Suppressor macrophage (primary cell): Measurements from ENCODE around the gene C1QA.
A peak's percentile ranks its signal among the peaks of the same experiment; 100 is the strongest.

Experiments used
- DNase-seq, 4 experiments: peaks; one replicate each; pipeline ENCODE4 v3.0.0-alpha.2; 2020 to 2022
- total RNA-seq, 17 experiments: gene quantifications; one replicate each; lab custom pipeline; 2026; ENCODE audit warnings: mixed read lengths in 6 of 17, inconsistent platforms in 3 of 17; lab: John Stamatoyannopoulos, UW

Gene C1QA, protein sequence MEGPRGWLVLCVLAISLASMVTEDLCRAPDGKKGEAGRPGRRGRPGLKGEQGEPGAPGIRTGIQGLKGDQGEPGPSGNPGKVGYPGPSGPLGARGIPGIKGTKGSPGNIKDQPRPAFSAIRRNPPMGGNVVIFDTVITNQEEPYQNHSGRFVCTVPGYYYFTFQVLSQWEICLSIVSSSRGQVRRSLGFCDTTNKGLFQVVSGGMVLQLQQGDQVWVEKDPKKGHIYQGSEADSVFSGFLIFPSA
- total RNA-seq, result 67.7 to 201 (median 141) reads per million in 17 experiments

DNA sequence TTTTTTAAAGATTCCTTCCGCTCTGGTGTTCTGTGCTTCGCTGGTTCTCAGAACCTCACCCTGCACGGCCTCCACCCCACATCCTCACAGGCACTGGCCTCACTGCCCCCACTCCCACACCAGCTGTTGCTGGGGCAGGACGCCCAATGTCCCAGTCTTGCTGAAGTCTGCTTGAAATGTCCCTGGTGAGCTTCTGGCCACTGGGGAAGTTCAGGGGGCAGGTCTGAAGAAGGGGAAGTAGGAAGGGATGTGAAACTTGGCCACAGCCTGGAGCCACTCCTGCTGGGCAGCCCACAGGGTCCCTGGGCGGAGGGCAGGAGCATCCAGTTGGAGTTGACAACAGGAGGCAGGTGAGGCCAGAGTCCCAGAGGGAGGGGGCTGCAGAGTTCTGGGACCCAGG is at the start of gene C1QA:
Gene C1QA (plus strand): TSS at position 276 of the 400 bp plus-strand sequence. CDS start 989 bp downstream, outside the sequence.
- DNase-seq, result peak; percentile 90 to 96 (median 96)

DNA sequence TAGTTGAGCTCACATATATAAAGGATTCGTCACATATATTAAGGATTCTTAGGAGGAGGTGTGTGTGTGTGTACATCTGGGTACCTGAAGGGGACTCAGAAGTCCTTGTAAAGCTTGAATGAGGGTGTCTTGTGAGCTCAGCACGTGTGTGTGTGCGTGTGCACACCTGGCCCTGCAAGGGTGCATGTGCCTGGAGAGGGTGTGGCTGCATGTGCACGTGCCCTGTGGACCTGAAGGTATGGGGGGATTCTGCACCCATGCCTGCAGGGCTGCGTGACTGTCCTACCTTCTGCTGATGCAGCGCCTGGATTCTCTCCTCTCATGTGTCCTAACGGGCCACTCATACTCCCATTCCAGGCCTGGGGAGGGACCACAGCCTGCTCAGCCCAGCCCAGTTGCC is 49.2 kb upstream of the C1QA start:
- no peak for DNase-seq

DNA sequence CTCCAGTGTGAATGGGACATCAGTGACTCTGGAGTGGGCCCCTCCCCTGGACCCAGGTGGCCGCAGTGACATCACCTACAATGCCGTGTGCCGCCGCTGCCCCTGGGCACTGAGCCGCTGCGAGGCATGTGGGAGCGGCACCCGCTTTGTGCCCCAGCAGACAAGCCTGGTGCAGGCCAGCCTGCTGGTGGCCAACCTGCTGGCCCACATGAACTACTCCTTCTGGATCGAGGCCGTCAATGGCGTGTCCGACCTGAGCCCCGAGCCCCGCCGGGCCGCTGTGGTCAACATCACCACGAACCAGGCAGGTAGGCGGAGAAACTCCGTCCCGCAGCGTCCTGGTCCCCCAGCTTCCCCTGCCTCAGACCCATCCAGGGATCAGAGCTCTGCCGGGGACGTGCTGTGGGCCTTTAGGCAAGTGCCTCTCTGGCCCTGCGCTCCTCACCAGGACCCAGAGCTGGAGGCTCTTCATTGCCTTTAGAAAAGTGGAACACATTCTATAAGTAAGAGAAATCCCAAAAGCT is 47.5 kb upstream of the C1QA start:
- DNase-seq, result no peak

DNA sequence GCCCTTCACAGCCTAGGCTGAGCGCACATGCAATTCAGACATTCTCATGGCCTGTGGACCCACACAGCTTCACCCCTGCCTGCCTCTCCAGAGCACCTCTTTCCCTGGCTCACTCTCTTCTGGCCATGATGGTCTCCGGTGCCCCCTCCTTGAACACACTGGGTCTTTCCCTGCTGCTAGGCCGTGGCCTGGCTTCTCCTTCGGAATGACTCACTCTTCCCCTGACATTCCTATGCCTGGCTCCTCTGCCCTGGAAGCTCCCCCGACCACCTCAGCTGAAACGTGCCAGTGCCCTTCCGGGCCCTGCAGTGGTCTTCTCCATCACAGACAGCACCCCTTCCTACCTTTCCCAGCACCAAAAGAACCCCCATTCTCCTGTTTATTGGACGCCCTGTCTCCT is 44.9 kb upstream of the C1QA start:
- no peak for DNase-seq

DNA sequence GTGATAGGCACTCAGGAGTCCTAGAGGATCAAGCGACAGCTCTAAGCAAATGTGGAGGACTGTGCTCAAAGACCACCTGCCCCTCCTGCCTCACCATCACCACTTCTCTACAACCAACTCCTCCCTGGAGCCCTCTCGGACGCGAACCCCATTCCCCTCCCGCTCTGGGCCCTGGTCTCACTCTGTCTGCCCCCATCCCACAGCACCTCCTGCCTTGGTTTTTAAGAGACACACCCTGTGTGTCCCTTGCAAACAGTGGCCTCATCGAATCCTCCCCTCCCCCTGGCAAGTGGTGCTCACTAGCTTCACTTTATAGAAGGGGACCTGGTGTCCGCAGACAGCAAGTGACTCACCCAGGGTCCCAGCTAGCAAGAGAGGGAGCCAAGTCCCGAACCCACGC is 44.4 kb upstream of the C1QA start:
- no peak for DNase-seq

DNA sequence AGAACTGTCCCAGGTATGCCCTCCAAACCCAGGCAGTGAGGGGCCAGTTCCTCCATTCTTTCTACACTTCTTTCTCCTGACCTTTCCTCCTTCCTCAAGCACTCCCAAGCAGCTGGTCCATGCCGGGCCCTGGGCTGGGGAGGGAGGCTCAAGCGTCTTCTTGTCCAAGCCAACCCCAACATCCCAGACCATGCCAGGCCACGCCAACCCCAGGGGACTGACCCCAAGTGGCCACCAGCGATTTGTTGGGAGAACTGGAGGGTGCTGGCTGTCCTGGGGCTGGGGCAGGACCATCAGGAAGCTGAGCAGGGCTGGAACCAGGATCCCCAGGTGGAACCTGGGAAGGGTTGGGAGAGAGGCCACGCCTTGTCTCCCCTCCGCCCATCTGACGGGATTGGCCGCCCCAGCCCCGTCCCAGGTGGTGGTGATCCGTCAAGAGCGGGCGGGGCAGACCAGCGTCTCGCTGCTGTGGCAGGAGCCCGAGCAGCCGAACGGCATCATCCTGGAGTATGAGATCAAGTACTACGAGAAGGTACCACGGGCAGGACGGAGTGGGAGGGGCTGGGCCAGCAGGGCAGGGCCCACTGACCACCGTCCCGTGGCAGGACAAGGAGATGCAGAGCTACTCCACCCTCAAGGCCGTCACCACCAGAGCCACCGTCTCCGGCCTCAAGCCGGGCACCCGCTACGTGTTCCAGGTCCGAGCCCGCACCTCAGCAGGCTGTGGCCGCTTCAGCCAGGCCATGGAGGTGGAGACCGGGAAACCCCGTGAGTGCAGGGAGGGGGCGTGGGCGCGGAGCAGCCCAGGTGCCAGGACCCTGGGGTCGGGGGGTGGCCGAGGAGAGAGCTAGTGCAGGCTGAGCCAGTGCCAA is 43.3 kb upstream of the C1QA start:
- no peak for DNase-seq

DNA sequence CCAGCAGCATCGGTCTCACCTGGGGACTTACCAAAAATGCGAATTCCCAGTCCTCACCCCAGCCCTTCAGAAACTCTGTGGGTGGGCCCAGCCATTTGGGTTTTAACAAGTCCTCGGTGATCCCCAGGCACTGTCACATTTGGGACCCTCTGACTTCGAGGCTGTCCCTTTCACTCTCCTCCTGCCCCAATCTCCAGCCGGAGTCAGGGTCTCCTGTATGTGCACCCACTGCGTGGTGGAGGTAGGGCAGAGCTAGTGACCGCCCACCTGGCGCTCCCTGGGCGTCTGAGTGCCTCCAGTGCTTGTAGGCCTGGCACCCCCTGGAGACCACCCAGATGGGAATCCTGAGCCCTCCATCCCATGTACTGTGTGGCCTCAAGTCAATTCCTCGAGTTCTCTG is 42.0 kb upstream of the C1QA start:
- no peak for DNase-seq

DNA sequence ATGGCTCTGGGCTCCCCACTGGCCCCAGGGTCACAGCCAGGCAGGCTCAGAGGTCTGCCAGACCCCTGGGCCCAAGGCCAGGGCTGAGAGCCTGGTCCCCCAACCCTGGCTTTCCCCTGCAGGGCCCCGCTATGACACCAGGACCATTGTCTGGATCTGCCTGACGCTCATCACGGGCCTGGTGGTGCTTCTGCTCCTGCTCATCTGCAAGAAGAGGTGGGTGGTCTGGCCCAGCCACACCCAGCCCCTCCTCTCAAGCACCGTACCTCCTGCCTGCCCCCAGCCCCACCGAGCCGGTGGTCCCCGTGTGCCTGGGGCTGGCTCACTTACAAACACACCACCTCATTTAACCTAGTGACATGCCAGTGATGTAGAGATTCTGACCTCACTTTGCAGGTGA is 41.3 kb upstream of the C1QA start:
- no peak for DNase-seq

DNA sequence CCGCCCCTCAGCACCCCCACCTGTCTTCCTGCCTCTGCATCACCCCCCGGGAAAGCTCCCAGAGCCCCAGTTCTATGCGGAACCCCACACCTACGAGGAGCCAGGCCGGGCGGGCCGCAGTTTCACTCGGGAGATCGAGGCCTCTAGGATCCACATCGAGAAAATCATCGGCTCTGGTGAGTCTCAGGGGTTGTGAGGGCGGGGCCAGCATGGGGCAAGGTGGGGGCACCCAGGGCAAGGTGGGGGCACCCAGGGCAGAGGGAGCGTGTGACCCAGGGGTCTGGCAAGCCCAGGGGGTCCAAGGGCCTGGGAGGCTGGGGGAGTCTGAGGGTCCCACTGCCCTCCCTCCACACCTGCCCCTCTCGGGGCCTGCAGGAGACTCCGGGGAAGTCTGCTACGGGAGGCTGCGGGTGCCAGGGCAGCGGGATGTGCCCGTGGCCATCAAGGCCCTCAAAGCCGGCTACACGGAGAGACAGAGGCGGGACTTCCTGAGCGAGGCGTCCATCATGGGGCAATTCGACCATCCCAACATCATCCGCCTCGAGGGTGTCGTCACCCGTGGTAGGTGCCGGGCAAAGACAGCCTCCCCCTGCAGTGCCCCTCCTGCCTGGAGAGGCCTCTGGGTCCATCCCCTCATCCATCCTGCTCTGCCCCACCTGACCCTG is 39.0 kb upstream of the C1QA start:
- DNase-seq, result no peak

DNA sequence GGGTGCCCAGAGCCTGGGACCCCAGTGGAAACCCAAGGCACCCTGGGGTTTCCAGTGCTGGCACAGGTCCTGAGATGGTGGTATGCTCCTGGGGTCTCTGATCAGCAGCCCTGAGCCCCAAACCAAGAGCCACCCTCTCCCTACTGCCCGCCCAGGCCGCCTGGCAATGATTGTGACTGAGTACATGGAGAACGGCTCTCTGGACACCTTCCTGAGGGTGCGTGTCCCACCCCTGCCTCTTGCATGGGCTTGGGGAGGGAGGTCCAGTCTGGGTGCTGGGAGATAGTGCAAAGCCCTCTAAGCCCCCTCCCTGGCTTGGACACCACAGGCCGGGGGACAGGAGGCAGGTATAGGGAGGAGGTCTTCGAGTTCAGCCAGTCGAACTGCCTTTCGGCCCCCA is 38.4 kb upstream of the C1QA start:
- DNase-seq, result no peak

DNA sequence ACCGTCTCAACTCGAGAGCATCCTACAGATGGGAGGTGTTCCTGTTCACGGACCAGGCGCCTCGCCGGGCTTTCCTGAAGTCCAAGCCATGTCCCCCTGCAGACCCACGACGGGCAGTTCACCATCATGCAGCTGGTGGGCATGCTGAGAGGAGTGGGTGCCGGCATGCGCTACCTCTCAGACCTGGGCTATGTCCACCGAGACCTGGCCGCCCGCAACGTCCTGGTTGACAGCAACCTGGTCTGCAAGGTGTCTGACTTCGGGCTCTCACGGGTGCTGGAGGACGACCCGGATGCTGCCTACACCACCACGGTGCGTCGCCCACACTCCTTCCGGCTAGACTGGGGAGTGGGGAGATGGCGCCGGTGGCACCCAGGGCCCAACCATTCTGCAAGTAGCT is 37.7 kb upstream of the C1QA start:
- no peak for DNase-seq

DNA sequence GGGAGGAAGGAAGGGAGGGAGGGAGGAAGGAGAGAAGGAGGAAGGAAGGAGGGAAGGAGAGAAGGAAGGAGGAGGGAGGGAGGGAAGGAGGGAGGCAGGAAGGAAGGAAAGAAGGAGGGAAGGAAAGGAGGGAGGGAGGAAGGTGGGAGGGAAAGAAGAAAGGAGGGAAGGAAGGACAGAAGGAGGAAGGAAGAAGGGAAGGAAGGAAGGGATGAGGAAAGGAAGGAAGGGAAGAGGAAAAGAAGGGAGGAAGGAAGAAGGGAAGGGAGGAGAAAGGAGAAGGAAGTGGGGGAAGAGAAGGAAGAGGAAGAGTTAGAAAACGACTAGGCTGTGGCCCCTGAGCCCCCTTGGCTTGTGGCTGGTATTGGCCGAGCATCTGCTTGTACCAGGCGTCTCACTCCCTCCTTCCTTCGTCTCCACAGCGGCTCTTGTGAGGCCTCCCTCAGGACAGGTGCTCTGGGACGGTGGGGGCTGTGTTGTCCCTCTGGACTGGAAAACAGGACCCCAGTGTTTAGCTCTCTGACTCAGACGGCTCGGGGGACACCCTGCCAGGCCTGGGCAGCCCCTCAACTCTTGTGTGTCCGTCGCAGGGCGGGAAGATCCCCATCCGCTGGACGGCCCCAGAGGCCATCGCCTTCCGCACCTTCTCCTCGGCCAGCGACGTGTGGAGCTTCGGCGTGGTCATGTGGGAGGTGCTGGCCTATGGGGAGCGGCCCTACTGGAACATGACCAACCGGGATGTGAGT is 36.2 kb upstream of the C1QA start:
- DNase-seq, result no peak

DNA sequence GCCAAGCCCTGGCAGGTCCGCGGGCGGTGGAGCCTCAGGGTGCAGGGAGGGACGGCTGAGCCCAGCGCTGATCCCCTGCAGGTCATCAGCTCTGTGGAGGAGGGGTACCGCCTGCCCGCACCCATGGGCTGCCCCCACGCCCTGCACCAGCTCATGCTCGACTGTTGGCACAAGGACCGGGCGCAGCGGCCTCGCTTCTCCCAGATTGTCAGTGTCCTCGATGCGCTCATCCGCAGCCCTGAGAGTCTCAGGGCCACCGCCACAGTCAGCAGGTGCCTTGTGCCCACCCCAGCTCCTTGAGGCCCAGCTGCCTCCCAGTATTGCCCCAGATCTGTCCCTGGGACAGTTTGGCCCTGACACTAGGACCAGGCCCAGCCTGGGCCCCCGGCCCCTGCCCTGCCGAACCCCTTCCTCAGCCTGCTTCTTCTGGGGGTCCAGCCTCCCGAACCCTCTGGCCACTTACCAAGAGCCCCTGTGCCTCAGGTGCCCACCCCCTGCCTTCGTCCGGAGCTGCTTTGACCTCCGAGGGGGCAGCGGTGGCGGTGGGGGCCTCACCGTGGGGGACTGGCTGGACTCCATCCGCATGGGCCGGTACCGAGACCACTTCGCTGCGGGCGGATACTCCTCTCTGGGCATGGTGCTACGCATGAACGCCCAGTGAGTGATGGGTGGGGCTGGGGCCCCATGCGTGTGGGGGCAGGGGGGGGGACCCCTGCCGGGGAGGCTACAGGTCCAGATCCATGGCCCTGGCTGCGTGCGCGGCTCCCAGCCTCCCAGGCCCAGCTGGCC is 35.4 kb upstream of the C1QA start:
- DNase-seq, result no peak

DNA sequence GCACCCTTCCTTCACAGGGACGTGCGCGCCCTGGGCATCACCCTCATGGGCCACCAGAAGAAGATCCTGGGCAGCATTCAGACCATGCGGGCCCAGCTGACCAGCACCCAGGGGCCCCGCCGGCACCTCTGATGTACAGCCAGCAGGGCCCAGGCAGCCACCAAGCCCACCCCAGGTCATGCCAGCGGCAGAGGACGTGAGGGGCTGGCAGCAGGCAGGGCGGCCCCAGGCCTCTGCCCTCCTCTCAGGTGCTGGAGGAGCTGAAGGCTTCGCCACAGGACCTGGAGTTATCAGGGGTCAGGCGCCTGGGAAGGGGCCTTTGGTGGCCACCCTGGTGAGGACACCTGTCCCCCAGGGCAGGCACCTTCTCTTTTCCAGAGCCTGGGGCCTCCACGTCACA is 34.8 kb upstream of the C1QA start:
- DNase-seq, result no peak

DNA sequence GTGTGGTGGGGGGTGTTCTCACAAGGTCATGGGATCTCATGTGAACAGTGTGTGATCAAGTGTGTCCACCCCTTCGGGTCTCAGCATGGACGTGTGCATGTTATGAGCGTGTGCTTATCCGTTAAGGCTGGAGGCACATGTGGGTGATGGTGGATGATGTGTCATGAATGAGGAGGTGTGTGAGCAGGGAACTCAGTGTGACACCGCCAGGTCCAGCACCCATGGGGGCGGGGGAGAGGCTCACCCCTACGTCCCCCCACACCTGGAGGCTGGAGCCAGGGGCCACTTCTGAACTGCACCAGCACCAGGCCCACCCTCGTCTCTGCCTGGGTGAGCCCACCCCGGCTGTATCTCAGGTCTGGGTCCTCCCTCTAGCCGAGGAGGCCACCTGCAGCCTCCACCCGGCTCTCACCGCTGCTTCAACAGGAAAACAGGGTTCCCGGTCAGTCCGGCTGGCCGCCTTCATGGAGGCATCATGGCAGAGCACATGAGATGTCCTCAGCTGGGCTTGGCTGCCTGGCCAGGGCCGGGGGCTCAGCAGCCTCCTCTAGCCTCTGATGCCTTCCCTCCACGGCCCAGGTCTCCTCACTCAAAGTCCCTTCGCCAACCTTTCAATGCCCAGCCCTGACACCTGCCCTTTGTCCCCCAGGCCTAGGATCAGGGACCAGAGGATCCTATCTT is 34.2 kb upstream of the C1QA start:
- no peak for DNase-seq

DNA sequence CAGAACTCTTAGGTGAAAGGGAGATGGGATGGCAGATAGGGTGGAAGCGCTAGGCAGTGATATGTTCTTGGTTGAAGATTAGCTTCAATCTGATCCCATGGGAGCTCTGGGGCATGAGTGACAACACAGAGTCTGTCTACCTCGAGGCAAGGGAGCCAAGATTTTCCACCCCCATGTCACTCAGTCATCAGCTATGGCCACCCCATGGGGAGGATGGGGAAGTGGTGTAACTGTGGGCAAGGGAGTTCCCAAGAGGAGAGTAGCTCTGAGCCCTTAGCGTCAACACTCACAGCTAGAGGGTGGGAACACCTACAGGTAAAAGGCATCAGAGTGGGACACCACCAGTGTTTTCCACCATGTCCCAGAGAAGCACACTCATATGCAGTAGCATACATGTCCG is 30.3 kb upstream of the C1QA start:
- peak in 3 of 4 experiments; percentile 21 to 53 (median 37) for DNase-seq

DNA sequence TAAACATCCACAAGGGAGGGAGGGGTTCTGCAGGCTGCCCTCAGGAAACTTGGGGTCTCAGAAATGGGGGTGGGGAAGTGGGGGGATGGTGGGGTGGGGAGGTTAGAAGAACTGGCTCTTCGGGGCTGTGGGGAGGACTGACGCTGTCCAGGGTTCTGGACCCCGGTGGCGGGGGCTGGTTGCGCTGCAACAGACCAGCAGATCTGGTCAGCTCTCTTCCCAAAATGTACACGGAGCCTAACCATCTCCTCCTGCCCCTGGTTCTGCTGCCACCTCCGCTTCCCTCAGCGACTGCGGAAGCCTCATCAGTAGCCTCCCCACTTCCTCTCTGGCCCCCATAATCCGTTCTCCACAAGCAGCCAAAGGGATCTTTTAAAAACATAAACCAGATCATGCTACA is 29.3 kb upstream of the C1QA start:
- DNase-seq, result peak in 3 of 4 experiments; percentile 12 to 57 (median 34)

DNA sequence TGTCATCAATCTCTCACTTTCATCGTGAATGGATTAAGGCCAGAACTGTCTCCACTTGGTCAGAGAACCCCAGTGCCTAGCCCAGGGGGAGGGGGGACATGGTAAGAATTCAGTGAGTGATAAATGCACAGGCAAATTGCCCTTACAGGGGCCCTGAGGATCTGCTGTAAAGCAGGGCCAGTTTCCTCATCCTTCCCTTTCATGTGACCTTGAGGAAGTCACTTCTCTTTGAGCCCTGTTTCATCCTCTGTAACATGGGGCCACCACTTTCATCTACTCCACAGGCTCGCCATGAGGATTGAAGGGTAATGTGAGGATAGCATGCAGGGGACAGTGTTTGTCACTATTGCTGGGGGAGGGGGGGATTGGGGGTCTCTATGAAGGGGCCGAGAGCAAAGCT is 28.1 kb upstream of the C1QA start:
- DNase-seq, result peak in 3 of 4 experiments; percentile 28 to 56 (median 41)

DNA sequence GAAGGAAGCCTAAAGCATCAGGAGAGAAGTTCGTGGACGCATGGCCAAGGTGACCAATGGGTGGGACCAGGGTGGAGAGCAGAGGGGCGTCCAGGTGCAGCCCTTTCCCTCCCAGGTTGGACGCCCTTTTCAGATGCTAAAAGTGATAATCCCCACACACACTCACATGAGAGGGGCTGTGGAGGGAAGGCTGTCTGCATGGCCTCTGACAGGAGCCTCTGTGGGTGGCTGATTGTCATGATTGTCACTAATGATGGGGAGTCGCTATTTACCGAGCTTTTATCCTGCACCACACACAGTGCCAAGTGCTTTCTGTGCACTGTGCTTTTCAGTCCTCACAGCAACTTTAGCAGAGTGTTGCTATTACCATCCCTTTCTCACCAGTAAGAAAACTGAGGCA is 27.1 kb upstream of the C1QA start:
- no peak for DNase-seq

DNA sequence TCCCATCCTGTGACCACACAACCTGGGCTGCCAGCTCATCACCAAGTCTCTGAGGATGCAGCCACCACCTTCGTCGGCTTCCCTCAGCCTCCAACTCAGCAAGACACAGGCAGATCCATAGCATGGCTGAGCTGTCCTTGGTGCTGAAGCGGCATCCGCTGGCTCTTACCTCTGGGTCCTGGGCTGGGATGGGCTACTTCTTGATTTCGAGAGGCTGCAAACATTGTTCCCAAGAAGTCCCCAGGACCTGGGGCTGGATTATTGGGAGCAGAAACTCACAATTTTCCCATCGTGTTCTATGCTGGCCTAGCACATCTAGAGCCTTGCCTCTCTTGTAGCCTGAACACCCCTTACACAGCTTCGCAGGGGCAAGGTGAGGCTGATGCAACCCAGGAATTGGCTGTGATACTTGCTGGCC is 24.9 kb upstream of the C1QA start:
- peak; percentile 47 to 71 (median 56) for DNase-seq
